ENCODE data around the gene PRAME. TPM values are rescaled to one million over a fixed set of nuclear protein-coding genes. Genes with fewer than 3 reads are reported as not detected.
"Not testable (repeated sequence)": the region's sequence is repeated elsewhere in the genome, so short reads cannot be mapped to it uniquely, and the experiment has no call there.

PRAME gene
- total and polyA plus RNA-seq, 2 experiments from 2014 or later, result not detected

DNA sequence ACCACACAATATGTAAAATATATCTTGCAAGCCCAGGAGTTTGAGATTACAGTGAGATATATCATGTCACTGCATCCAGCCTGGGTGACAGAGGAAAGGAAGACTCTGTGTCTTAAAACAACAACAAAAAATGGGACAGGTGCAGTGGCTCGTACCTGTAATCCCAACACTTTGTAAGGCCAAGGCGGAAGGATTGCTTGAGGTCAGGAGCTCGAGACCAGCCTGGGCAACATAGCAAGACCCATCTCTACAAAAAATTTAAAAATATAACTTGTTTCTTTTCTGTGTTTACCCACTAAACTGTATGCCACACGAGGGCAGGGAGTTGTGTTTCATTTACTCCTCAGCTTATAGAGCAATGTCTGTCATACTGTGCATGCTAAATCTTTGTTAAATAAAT lies 42.1 kb downstream of the PRAME start:
- in situ Hi-C loops (cut with MboI), result no loop called here
- no peaks in the 10 kb centered on the region for H3K79me2 ChIP-seq (ENCODE audit: insufficient read depth)
- no peak overlapping the region for H3K4me3 ChIP-seq
- H3K36me3 ChIP-seq (ENCODE audit: low read depth), result no peaks in the 10 kb centered on the region
- DNase-seq, result no peak
- H3K27ac ChIP-seq, result no peak overlapping the region
- TF ChIP-seq EZH2 (IDR thresholded peaks at IDR 0.05; ENCODE audit: insufficient read depth, poor library complexity, severe bottlenecking) (no peak), EZH2phosphoT487 (IDR thresholded peaks at IDR 0.05; ENCODE audit: insufficient read depth, low read depth) (no peak)
- H4K20me1 ChIP-seq (ENCODE audit: insufficient read depth), result no peaks in the 10 kb centered on the region
- no peak overlapping the region for H3K9ac ChIP-seq
- no peaks in the 10 kb centered on the region for H3K4me1 ChIP-seq (ENCODE audit: insufficient read depth)
- 0 out of 2 replicates have a peak, but pooled peaks cover 11% of the 10 kb centered on the region for H3K27me3 ChIP-seq (replicated peaks; ENCODE audit: insufficient read depth)
- no peak overlapping the region for H3K4me2 ChIP-seq (ENCODE audit: unreplicated experiment)
- no peaks in the 10 kb centered on the region for H3K9me3 ChIP-seq (ENCODE audit: low read depth)
- no peaks in the 10 kb centered on the region for H3F3A ChIP-seq (ENCODE audit: insufficient read depth)
- 9 to 11% methylated on average over 4 of the region's 4 CpGs for WGBS, 2 experiments (ENCODE audit: low coverage in 1 of 2, low lambda C conversion rate in 2 of 2, missing lambda C conversion rate in 2 of 2)
- no peaks in the 10 kb centered on the region for H3K9me2 ChIP-seq (ENCODE audit: insufficient read depth)
- no peak overlapping the region for H2AFZ ChIP-seq

DNA sequence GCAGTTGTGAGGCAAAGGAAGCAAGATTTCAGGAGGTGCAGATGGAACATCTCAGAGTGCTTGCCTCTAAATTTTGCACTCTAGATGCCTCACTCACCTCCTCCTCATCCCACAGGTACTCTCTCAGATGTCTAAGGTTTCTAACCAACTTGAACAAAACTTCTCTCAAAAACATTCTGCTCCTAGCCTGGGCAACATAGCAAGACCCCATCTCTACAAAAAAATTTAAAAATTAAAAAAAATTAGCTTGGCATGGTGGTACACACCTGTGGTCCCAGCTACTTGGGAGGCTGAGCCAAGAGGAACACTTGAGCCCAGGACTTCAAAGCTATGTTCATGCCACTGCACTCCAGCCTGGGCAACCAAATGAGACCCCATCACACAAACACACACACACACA lies 43.2 kb downstream of the PRAME start:
- DNase-seq, result no peak
- Histone ChIP-seq H3K4me3 (no peak overlapping the region), H2AFZ (no peak overlapping the region), H3F3A (ENCODE audit: insufficient read depth) (no peaks in the 10 kb centered on the region), H3K27ac (no peak overlapping the region), H3K27me3 (replicated peaks; ENCODE audit: insufficient read depth) (0 out of 2 replicates have a peak, but pooled peaks cover 11% of the 10 kb centered on the region), H3K9ac (no peak overlapping the region), H4K20me1 (ENCODE audit: insufficient read depth) (no peaks in the 10 kb centered on the region), H3K36me3 (ENCODE audit: low read depth) (no peaks in the 10 kb centered on the region), H3K9me3 (ENCODE audit: low read depth) (no peaks in the 10 kb centered on the region), H3K79me2 (ENCODE audit: insufficient read depth) (no peaks in the 10 kb centered on the region), H3K9me2 (ENCODE audit: insufficient read depth) (no peaks in the 10 kb centered on the region), H3K4me1 (ENCODE audit: insufficient read depth) (no peaks in the 10 kb centered on the region), H3K4me2 (ENCODE audit: unreplicated experiment) (no peak overlapping the region)
- in situ Hi-C loops (cut with MboI), result no loop called here
- TF ChIP-seq EZH2phosphoT487 (IDR thresholded peaks at IDR 0.05; ENCODE audit: insufficient read depth, low read depth) (no peak), EZH2 (IDR thresholded peaks at IDR 0.05; ENCODE audit: insufficient read depth, poor library complexity, severe bottlenecking) (no peak)

DNA sequence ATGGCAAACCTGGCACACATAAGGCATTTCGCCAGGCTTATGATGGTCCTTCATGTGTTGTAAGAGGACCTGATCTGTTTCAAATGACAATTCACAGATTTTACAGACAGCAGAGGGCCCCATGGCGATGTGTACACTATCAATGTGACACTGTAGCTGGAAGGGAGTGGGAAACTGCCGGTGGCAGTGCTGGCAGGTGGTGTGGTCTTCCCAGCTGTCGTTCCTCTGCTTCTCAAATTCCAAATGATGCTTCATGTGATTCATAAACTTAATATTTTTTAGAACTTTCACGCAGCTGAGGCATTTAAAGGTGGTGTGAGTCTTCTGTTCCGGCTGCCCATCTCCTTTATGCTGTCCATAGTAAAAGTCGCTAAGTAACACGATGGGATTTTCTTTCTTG lies 44.6 kb downstream of the PRAME start:
- H3K9ac ChIP-seq; H3K9me2 ChIP-seq (ENCODE audit: insufficient read depth); H3K36me3 ChIP-seq (ENCODE audit: low read depth); H3K9me3 ChIP-seq (ENCODE audit: low read depth); H3K79me2 ChIP-seq (ENCODE audit: insufficient read depth); in situ Hi-C loops (cut with MboI); H3K27ac ChIP-seq; H4K20me1 ChIP-seq (ENCODE audit: insufficient read depth); H3F3A ChIP-seq (ENCODE audit: insufficient read depth); H3K4me2 ChIP-seq (ENCODE audit: unreplicated experiment); H3K4me3 ChIP-seq; H2AFZ ChIP-seq; H3K4me1 ChIP-seq (ENCODE audit: insufficient read depth); DNase-seq: not testable (repeated sequence)
- WGBS, 2 experiments (ENCODE audit: low coverage in 1 of 2, low lambda C conversion rate in 2 of 2, missing lambda C conversion rate in 2 of 2), result 40 to 42% methylated on average over 8 of the region's 8 CpGs
- H3K27me3 ChIP-seq (replicated peaks; ENCODE audit: insufficient read depth), result 0 out of 2 replicates have a peak, but pooled peaks cover 11% of the 10 kb centered on the region

DNA sequence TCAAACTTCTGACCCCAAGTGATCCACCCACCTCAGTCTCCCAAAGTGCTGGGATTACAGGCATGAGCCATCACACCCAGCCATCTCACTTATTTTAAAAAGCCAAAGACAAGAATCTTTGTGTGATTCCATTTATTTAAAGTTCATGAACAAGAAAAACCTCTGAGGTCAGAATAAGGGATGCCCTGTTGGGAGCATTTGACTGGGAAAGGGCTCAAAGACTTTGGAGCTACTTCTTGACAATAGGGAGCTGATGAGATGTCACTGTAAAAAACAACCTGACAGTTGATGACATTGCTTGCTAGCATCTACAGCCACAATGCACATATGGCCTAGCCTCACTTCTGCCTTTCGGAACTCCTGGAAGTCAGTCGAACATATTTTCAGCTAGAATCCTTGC lies 45.4 kb downstream of the PRAME start:
- Histone ChIP-seq H3K4me2 (ENCODE audit: unreplicated experiment) (no peak overlapping the region), H3K9ac (no peak overlapping the region), H2AFZ (no peak overlapping the region), H3K9me2 (ENCODE audit: insufficient read depth) (no peaks in the 10 kb centered on the region), H3K4me1 (ENCODE audit: insufficient read depth) (no peaks in the 10 kb centered on the region), H3K4me3 (no peak overlapping the region), H3K79me2 (ENCODE audit: insufficient read depth) (no peaks in the 10 kb centered on the region), H3K9me3 (ENCODE audit: low read depth) (no peaks in the 10 kb centered on the region), H3K27me3 (replicated peaks; ENCODE audit: insufficient read depth) (0 out of 2 replicates have a peak, but pooled peaks cover 11% of the 10 kb centered on the region), H4K20me1 (ENCODE audit: insufficient read depth) (no peaks in the 10 kb centered on the region), H3F3A (ENCODE audit: insufficient read depth) (no peaks in the 10 kb centered on the region), H3K36me3 (ENCODE audit: low read depth) (no peaks in the 10 kb centered on the region), H3K27ac (no peak overlapping the region)
- in situ Hi-C loops (cut with MboI), result no loop called here
- TF ChIP-seq EZH2phosphoT487 (IDR thresholded peaks at IDR 0.05; ENCODE audit: insufficient read depth, low read depth) (no peak), EZH2 (IDR thresholded peaks at IDR 0.05; ENCODE audit: insufficient read depth, poor library complexity, severe bottlenecking) (no peak)
- WGBS, 2 experiments (ENCODE audit: low coverage in 1 of 2, low lambda C conversion rate in 2 of 2, missing lambda C conversion rate in 2 of 2), result 25 to 29% methylated on average over 2 of the region's 2 CpGs
- DNase-seq, result no peak

DNA sequence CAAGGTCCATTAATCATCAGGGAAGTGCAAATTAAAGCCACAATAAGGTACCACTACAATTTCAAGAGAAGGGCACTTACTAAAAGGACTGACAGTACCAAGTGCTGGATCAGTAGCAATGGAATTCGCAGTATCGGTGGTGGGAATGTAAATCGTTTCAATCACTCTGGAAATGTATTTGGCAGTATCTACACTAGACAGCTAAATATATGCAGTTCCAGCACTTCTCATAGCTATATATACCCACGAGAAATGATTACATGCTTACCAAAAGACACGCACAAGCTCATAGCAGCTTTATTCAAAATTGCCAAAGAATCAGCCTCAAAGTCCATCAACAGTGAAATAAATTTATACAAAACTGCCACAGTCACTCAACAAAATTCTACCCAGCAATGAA lies 46.1 kb downstream of the PRAME start:
- no peaks in the 10 kb centered on the region for H3K79me2 ChIP-seq (ENCODE audit: insufficient read depth)
- no peak overlapping the region for H3K4me2 ChIP-seq (ENCODE audit: unreplicated experiment)
- H3F3A ChIP-seq (ENCODE audit: insufficient read depth), result no peaks in the 10 kb centered on the region
- H3K4me3 ChIP-seq, result no peak overlapping the region
- H3K9ac ChIP-seq, result no peak overlapping the region
- H3K9me2 ChIP-seq (ENCODE audit: insufficient read depth), result no peaks in the 10 kb centered on the region
- in situ Hi-C loops (cut with MboI), result no loop called here
- 43% methylated on average over 5 of the region's 5 CpGs for WGBS, 2 experiments (ENCODE audit: low coverage in 1 of 2, low lambda C conversion rate in 2 of 2, missing lambda C conversion rate in 2 of 2)
- H2AFZ ChIP-seq, result no peak overlapping the region
- TF ChIP-seq EZH2phosphoT487 (IDR thresholded peaks at IDR 0.05; ENCODE audit: insufficient read depth, low read depth) (no peak), EZH2 (IDR thresholded peaks at IDR 0.05; ENCODE audit: insufficient read depth, poor library complexity, severe bottlenecking) (no peak)
- H4K20me1 ChIP-seq (ENCODE audit: insufficient read depth), result no peaks in the 10 kb centered on the region
- H3K4me1 ChIP-seq (ENCODE audit: insufficient read depth), result no peaks in the 10 kb centered on the region
- no peak for DNase-seq
- no peaks in the 10 kb centered on the region for H3K9me3 ChIP-seq (ENCODE audit: low read depth)
- H3K27me3 ChIP-seq (replicated peaks; ENCODE audit: insufficient read depth), result 0 out of 2 replicates have a peak, but pooled peaks cover 11% of the 10 kb centered on the region
- no peak overlapping the region for H3K27ac ChIP-seq
- H3K36me3 ChIP-seq (ENCODE audit: low read depth), result no peaks in the 10 kb centered on the region

DNA sequence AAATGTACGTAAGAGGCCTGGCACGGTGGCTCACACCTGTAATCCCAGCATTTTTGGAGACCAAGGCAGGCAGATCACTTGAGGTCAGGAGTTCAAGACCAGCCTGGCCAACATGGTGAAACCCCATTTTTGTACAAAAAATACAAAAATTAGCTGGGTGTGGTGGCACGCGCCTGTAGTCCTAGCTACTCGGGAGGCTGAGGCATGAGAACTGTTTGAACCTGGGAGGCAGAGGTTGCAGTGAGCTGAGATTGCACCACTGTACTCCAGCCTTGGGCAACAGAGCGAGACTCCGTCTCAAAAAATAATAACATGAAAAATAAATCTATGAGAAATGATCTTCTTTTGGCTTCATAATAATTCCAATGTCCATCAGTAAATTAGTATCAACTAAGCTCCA lies 48.2 kb downstream of the PRAME start:
- 0 out of 2 replicates have a peak, but pooled peaks cover 11% of the 10 kb centered on the region for H3K27me3 ChIP-seq (replicated peaks; ENCODE audit: insufficient read depth)
- H3K27ac ChIP-seq; DNase-seq; H3K4me3 ChIP-seq; H3K36me3 ChIP-seq (ENCODE audit: low read depth); H3K9me3 ChIP-seq (ENCODE audit: low read depth); H3K4me2 ChIP-seq (ENCODE audit: unreplicated experiment); H3K9ac ChIP-seq; H4K20me1 ChIP-seq (ENCODE audit: insufficient read depth); H3K9me2 ChIP-seq (ENCODE audit: insufficient read depth); in situ Hi-C loops (cut with MboI); H3K79me2 ChIP-seq (ENCODE audit: insufficient read depth); H2AFZ ChIP-seq; H3K4me1 ChIP-seq (ENCODE audit: insufficient read depth); H3F3A ChIP-seq (ENCODE audit: insufficient read depth): not testable (repeated sequence)
- WGBS, 2 experiments (ENCODE audit: low coverage in 1 of 2, low lambda C conversion rate in 2 of 2, missing lambda C conversion rate in 2 of 2), result 61 to 68% methylated on average over 7 of the region's 7 CpGs

DNA sequence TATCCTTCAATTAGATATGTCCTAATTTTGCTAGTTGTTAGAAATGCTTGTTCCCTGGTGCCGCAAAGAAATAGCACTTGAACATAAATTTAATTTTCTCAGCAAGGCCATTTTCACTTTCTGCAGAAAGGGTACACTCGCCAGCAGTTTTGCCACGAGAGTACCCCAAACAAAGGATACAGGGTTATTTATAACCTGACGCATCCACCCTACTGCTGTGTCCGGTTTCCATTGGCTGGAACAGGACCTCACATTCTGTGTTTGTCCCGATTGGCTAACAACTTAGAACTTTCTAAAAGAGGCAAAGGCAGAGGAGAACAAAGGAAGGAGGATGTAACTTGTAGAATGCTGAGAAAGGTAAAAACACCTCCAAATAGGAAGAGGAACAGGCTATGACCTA lies 49.2 kb downstream of the PRAME start:
- 0 out of 2 replicates have a peak, but pooled peaks cover 11% of the 10 kb centered on the region for H3K27me3 ChIP-seq (replicated peaks; ENCODE audit: insufficient read depth)
- in situ Hi-C loops (cut with MboI); H3K36me3 ChIP-seq (ENCODE audit: low read depth); H3K4me1 ChIP-seq (ENCODE audit: insufficient read depth); H3K4me3 ChIP-seq; H3K9ac ChIP-seq; H3K79me2 ChIP-seq (ENCODE audit: insufficient read depth); H3K27ac ChIP-seq; H2AFZ ChIP-seq; H3F3A ChIP-seq (ENCODE audit: insufficient read depth); H3K9me2 ChIP-seq (ENCODE audit: insufficient read depth); H3K9me3 ChIP-seq (ENCODE audit: low read depth); DNase-seq; H3K4me2 ChIP-seq (ENCODE audit: unreplicated experiment); H4K20me1 ChIP-seq (ENCODE audit: insufficient read depth): not testable (repeated sequence)
- WGBS, 2 experiments (ENCODE audit: low coverage in 1 of 2, low lambda C conversion rate in 2 of 2, missing lambda C conversion rate in 2 of 2), result 42 to 45% methylated on average over 6 of the region's 6 CpGs
